ENCODE results near the gene PIP4K2B.
"Not testable (repeated sequence)": the region's sequence is repeated elsewhere in the genome, so short reads cannot be mapped to it uniquely, and the experiment has no call there.

Gene PIP4K2B

GRCh38 chr17:38794221-38794620, 5.1 kb downstream of the PIP4K2B start:
- peaks cover 10% of the 10 kb centered on the region for H3K4me1 ChIP-seq (ENCODE audit: insufficient read depth, low read length)
- H3K36me3 ChIP-seq (ENCODE audit: insufficient read depth, low read length), result peaks cover 5% of the 10 kb centered on the region
- H3K9ac ChIP-seq (ENCODE audit: low read depth, low read length), result no peak overlapping the region
- no peaks in the 10 kb centered on the region for H3K9me3 ChIP-seq (ENCODE audit: control insufficient read depth, insufficient read depth, low read length)

GRCh38 chr17:38791162-38791561, 8.2 kb downstream of the PIP4K2B start:
- H3K36me3 ChIP-seq (ENCODE audit: insufficient read depth, low read length), result peaks cover 5% of the 10 kb centered on the region; the same call in 1 of the 2 replicates
- H3K4me1 ChIP-seq (ENCODE audit: insufficient read depth, low read length), result peaks cover 13% of the 10 kb centered on the region
- H3K9ac ChIP-seq (ENCODE audit: low read depth, low read length), result no peak overlapping the region

GRCh38 chr17:38790148-38790707, 9.1 kb downstream of the PIP4K2B start:
- not testable (repeated sequence) for H3K36me3 ChIP-seq (ENCODE audit: insufficient read depth, low read length); H3K9me3 ChIP-seq (ENCODE audit: control insufficient read depth, insufficient read depth, low read length); H3K9ac ChIP-seq (ENCODE audit: low read depth, low read length)
- peaks cover 13% of the 10 kb centered on the region for H3K4me1 ChIP-seq (ENCODE audit: insufficient read depth, low read length)

More at GRCh38 chr17:38791162-38791561, 8.2 kb downstream of the PIP4K2B start:
- H3K9me3 ChIP-seq (ENCODE audit: control insufficient read depth, insufficient read depth, low read length), result no peaks in the 10 kb centered on the region

GRCh38 chr17:38789185-38789584, 10.2 kb downstream of the PIP4K2B start:
- H3K36me3 ChIP-seq (ENCODE audit: insufficient read depth, low read length), result peaks cover 5% of the 10 kb centered on the region; the same call in 1 of the 2 replicates
- H3K4me1 ChIP-seq (ENCODE audit: insufficient read depth, low read length), result peaks cover 13% of the 10 kb centered on the region
- no peaks in the 10 kb centered on the region for H3K9me3 ChIP-seq (ENCODE audit: control insufficient read depth, insufficient read depth, low read length)
- H3K9ac ChIP-seq (ENCODE audit: low read depth, low read length), result no peak overlapping the region

- H3K9me3 ChIP-seq (ENCODE audit: control insufficient read depth, insufficient read depth, low read length); H3K9ac ChIP-seq (ENCODE audit: low read depth, low read length); H3K36me3 ChIP-seq (ENCODE audit: insufficient read depth, low read length): not testable (repeated sequence)
- peaks cover 13% of the 10 kb centered on the region for H3K4me1 ChIP-seq (ENCODE audit: insufficient read depth, low read length)
Observed at GRCh38 chr17:38787999-38788398, 11.4 kb downstream of the PIP4K2B start.

GRCh38 chr17:38786372-38786771, 13.0 kb downstream of the PIP4K2B start:
- Histone ChIP-seq H3K9me3 (ENCODE audit: control insufficient read depth, insufficient read depth, low read length) (no peaks in the 10 kb centered on the region), H3K36me3 (ENCODE audit: insufficient read depth, low read length) (peaks cover 5% of the 10 kb centered on the region; the same call in 1 of the 2 replicates), H3K9ac (ENCODE audit: low read depth, low read length) (no peak overlapping the region), H3K4me1 (ENCODE audit: insufficient read depth, low read length) (peaks cover 13% of the 10 kb centered on the region)

GRCh38 chr17:38783227-38783626, 16.1 kb downstream of the PIP4K2B start:
- H3K9me3 ChIP-seq (ENCODE audit: control insufficient read depth, insufficient read depth, low read length), result no peaks in the 10 kb centered on the region
- H3K36me3 ChIP-seq (ENCODE audit: insufficient read depth, low read length), result peaks cover 12% of the 10 kb centered on the region
- H3K9ac ChIP-seq (ENCODE audit: low read depth, low read length), result no peak overlapping the region
- no peaks in the 10 kb centered on the region for H3K4me1 ChIP-seq (ENCODE audit: insufficient read depth, low read length)

- Histone ChIP-seq H3K4me1 (ENCODE audit: insufficient read depth, low read length) (no peaks in the 10 kb centered on the region), H3K9ac (ENCODE audit: low read depth, low read length) (no peak overlapping the region), H3K36me3 (ENCODE audit: insufficient read depth, low read length) (peaks cover 17% of the 10 kb centered on the region), H3K9me3 (ENCODE audit: control insufficient read depth, insufficient read depth, low read length) (no peaks in the 10 kb centered on the region)
Observed at GRCh38 chr17:38779965-38780752, 19.2 kb downstream of the PIP4K2B start.

GRCh38 chr17:38777641-38778250, 21.6 kb downstream of the PIP4K2B start:
- Histone ChIP-seq H3K36me3 (ENCODE audit: insufficient read depth, low read length) (peaks cover 17% of the 10 kb centered on the region), H3K9ac (ENCODE audit: low read depth, low read length) (no peak overlapping the region), H3K4me1 (ENCODE audit: insufficient read depth, low read length) (no peaks in the 10 kb centered on the region), H3K9me3 (ENCODE audit: control insufficient read depth, insufficient read depth, low read length) (no peaks in the 10 kb centered on the region)

- H3K36me3 ChIP-seq (ENCODE audit: insufficient read depth, low read length), result peaks cover 22% of the 10 kb centered on the region
- no peaks in the 10 kb centered on the region for H3K9me3 ChIP-seq (ENCODE audit: control insufficient read depth, insufficient read depth, low read length)
- no peaks in the 10 kb centered on the region for H3K4me1 ChIP-seq (ENCODE audit: insufficient read depth, low read length)
- no peak overlapping the region for H3K9ac ChIP-seq (ENCODE audit: low read depth, low read length)
Observed at GRCh38 chr17:38773258-38773657, 26.1 kb downstream of the PIP4K2B start.

GRCh38 chr17:38768417-38768816, 30.9 kb downstream of the PIP4K2B start:
- Histone ChIP-seq H3K9ac (ENCODE audit: low read depth, low read length) (no peak overlapping the region), H3K4me1 (ENCODE audit: insufficient read depth, low read length) (no peaks in the 10 kb centered on the region), H3K9me3 (ENCODE audit: control insufficient read depth, insufficient read depth, low read length) (no peaks in the 10 kb centered on the region), H3K36me3 (ENCODE audit: insufficient read depth, low read length) (peaks cover 25% of the 10 kb centered on the region)

GRCh38 chr17:38766341-38766740, 33.0 kb downstream of the PIP4K2B start:
- H3K4me1 ChIP-seq (ENCODE audit: insufficient read depth, low read length), result no peaks in the 10 kb centered on the region
- H3K36me3 ChIP-seq (ENCODE audit: insufficient read depth, low read length), result peaks cover 25% of the 10 kb centered on the region
- H3K9me3 ChIP-seq (ENCODE audit: control insufficient read depth, insufficient read depth, low read length), result no peaks in the 10 kb centered on the region
- no peak overlapping the region for H3K9ac ChIP-seq (ENCODE audit: low read depth, low read length)

GRCh38 chr17:38762231-38762630, 37.1 kb downstream of the PIP4K2B start:
- Histone ChIP-seq H3K9ac (ENCODE audit: low read depth, low read length) (no peak overlapping the region), H3K36me3 (ENCODE audit: insufficient read depth, low read length) (peaks cover 12% of the 10 kb centered on the region), H3K9me3 (ENCODE audit: control insufficient read depth, insufficient read depth, low read length) (no peaks in the 10 kb centered on the region), H3K4me1 (ENCODE audit: insufficient read depth, low read length) (no peaks in the 10 kb centered on the region)

- peaks cover 11% of the 10 kb centered on the region for H3K36me3 ChIP-seq (ENCODE audit: insufficient read depth, low read length)
Observed at GRCh38 chr17:38761612-38762011, 37.7 kb downstream of the PIP4K2B start.

GRCh38 chr17:38753071-38753506, 46.3 kb downstream of the PIP4K2B start:
- H3K4me1 ChIP-seq (ENCODE audit: insufficient read depth, low read length), result no peaks in the 10 kb centered on the region
- peak overlapping the region; percentile 64 for H3K9ac ChIP-seq (ENCODE audit: low read depth, low read length)
- H3K9me3 ChIP-seq (ENCODE audit: control insufficient read depth, insufficient read depth, low read length), result no peaks in the 10 kb centered on the region
- peaks cover 4% of the 10 kb centered on the region; the same call in 1 of the 2 replicates for H3K36me3 ChIP-seq (ENCODE audit: insufficient read depth, low read length)

More at GRCh38 chr17:38761612-38762011, 37.7 kb downstream of the PIP4K2B start:
- Histone ChIP-seq H3K9me3 (ENCODE audit: control insufficient read depth, insufficient read depth, low read length) (no peaks in the 10 kb centered on the region), H3K4me1 (ENCODE audit: insufficient read depth, low read length) (no peaks in the 10 kb centered on the region), H3K9ac (ENCODE audit: low read depth, low read length) (no peak overlapping the region)
